Measurements from ENCODE around the gene PCDH9. TPM values are rescaled to one million over a fixed set of nuclear protein-coding genes. Genes with fewer than 3 reads are reported as not detected.

PCDH9 gene
- total RNA-seq, 4 donors from 2014 or later: 5.7 to 12.9 (median 6.8) TPM

- no peak for TF ChIP-seq CTCF (IDR thresholded peaks at IDR 0.05)
- ATAC-seq (ENCODE audit: low FRiP score) (no peak), DNase-seq (ENCODE audit: low spot score) (no peak)
Observed at GRCh38 chr13:66922444-66922843, 307.7 kb downstream of the PCDH9 start.

- ATAC-seq (ENCODE audit: low FRiP score) (no peak), DNase-seq (ENCODE audit: low spot score) (no peak)
- no peak for TF ChIP-seq CTCF (IDR thresholded peaks at IDR 0.05)
Observed at GRCh38 chr13:66921437-66921836, 308.7 kb downstream of the PCDH9 start.

DNA sequence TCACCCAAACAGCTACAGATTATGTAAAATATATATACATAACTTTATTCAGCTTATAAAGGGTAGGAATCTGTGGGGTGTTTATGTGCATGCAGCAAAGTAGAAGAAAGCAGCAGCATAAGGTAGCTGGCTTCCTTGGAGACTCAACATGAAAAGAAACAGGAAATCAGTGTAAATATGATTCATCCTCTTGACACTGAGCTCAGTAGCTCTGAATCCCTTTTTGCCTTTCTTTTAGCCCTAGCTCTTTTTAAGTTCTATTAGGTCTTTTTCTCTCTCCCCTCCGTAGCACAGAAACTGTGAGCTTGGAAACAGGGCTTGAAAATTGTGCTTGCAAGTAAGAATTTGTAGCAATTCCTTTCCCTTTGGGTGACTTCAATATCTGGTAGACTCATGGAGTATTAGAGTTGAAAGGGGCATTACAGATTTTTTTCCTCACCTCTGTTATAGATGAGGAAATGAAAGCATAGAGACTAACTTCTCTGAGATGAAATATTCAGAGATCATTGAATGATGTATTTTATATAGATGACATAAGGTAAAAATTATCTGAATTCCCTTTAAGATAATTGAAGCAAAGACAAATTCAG is 314.4 kb downstream of the PCDH9 start:
- no peak for TF ChIP-seq CTCF (IDR thresholded peaks at IDR 0.05)
- ATAC-seq (ENCODE audit: low FRiP score) (no peak), DNase-seq (ENCODE audit: low spot score) (no peak)

GRCh38 chr13:66914155-66914554 is 316.0 kb downstream of the PCDH9 start:
- DNase-seq (ENCODE audit: low spot score) (no peak), ATAC-seq (ENCODE audit: low FRiP score) (no peak)
- TF ChIP-seq CTCF (IDR thresholded peaks at IDR 0.05): no peak

DNA sequence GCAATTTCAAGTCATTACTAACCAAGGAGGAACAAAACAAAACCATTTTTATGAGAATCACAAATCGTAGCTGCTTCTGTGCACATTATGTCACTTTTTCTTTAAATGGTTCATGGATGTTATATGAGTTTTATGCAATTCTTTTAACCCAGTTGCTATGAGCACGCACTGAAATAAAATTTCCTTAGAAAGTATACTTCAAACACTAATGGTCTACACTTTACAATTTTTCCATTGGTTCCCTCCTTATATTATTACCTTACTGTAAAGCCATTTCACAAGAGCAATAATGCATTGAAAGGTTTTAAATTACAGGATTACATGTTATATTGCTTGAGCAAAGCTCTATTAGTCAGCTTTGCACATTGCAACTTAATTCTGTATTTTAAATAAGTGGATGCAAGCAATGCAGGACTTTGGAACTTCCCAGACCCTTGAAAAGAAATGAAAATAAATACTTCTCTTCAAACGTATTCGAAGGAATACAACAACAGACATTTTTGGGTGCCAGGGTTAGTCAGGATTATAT is 318.7 kb downstream of the PCDH9 start:
- no peak for DNase-seq (ENCODE audit: low spot score)
- ATAC-seq (ENCODE audit: low FRiP score): no peak
- TF ChIP-seq CTCF (IDR thresholded peaks at IDR 0.05): no peak

GRCh38 chr13:66899955-66900354 is 330.2 kb downstream of the PCDH9 start:
- no peak for TF ChIP-seq CTCF (IDR thresholded peaks at IDR 0.05)
- no peak for ATAC-seq (ENCODE audit: low FRiP score)

GRCh38 chr13:66896933-66897332 is 333.2 kb downstream of the PCDH9 start:
- ATAC-seq (ENCODE audit: low FRiP score) (no peak), DNase-seq (ENCODE audit: low spot score) (no peak)
- no peak for TF ChIP-seq CTCF (IDR thresholded peaks at IDR 0.05)

More at GRCh38 chr13:66899955-66900354, 330.2 kb downstream of the PCDH9 start:
- DNase-seq (ENCODE audit: low spot score): no peak

Data from omental fat pad (tissue), 4 donors.